ENCODE data around the gene CCL25.

DNA sequence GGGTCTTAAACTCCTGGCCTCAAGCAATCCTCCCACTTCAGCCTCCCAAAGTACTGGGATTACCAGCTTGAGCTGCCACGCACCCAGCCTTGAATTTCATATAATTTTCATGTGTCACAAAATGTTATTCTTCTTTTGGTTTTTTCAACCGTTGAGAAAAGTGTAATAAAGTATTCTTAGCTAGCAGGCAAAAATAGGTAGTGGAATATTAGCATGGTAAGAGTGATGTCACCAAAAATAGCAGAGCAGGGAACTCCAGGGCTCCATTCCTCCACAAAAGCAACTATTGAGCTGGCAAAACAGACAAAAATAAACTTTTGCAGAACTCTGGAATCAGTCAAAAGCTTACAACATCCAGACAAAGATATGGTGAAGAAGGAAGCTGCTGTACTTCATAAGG lies 52.9 kb downstream of the CCL25 start:
- TF ChIP-seq POLR2A (IDR thresholded peaks at IDR 0.05), result no peak
- TF ChIP-seq, protein P1, sequence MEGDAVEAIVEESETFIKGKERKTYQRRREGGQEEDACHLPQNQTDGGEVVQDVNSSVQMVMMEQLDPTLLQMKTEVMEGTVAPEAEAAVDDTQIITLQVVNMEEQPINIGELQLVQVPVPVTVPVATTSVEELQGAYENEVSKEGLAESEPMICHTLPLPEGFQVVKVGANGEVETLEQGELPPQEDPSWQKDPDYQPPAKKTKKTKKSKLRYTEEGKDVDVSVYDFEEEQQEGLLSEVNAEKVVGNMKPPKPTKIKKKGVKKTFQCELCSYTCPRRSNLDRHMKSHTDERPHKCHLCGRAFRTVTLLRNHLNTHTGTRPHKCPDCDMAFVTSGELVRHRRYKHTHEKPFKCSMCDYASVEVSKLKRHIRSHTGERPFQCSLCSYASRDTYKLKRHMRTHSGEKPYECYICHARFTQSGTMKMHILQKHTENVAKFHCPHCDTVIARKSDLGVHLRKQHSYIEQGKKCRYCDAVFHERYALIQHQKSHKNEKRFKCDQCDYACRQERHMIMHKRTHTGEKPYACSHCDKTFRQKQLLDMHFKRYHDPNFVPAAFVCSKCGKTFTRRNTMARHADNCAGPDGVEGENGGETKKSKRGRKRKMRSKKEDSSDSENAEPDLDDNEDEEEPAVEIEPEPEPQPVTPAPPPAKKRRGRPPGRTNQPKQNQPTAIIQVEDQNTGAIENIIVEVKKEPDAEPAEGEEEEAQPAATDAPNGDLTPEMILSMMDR (IDR thresholded peaks at IDR 0.05), result no peak
